Keratinocyte (primary cell): ENCODE measurements around the gene ARHGAP15. TPM values are rescaled to one million over a fixed set of nuclear protein-coding genes. Genes with fewer than 3 reads are reported as not detected.

Source experiments
- DNase-seq: peaks from one replicate; pipeline ENCODE4 v3.0.0-alpha.2; 2011; ENCODE audit warnings: low read depth, missing footprints, low spot score
- FAIRE-seq: peaks from 2 replicates; lab custom pipeline; 2011; peaks lifted over from hg19 to GRCh38; lab: Jason Lieb, UNC
- H2AFZ ChIP-seq: 2 replicates; pipeline ENCODE4 v1.6.0; 2012; ENCODE audit warnings: low read length, control low read depth, inconsistent platforms; ENCODE audit not compliant: control insufficient read depth
- H3K27ac ChIP-seq: 2 replicates; pipeline ENCODE4 v1.5.1; 2011; ENCODE audit warnings: low read length; ENCODE audit not compliant: control insufficient read depth, insufficient read depth
- H3K27me3 ChIP-seq: 3 replicates; pipeline ENCODE4 v1.6.0; 2011; ENCODE audit warnings: low read length; ENCODE audit not compliant: control insufficient read depth, insufficient read depth; ENCODE audit errors: extremely low read depth
- H3K36me3 ChIP-seq, 2 experiments: 2 replicates in 1 of 2; 3 replicates in 1 of 2; pipeline ENCODE4 v1.5.1; 2011; ENCODE audit warnings: low read length in 2 of 2, mild to moderate bottlenecking in 1 of 2; ENCODE audit not compliant: control insufficient read depth in 2 of 2, insufficient read depth in 2 of 2; ENCODE audit errors: extremely low read depth in 1 of 2
- H3K4me1 ChIP-seq: 3 replicates; pipeline ENCODE4 v1.5.1; 2011; ENCODE audit warnings: low read length; ENCODE audit not compliant: control insufficient read depth, insufficient read depth; ENCODE audit errors: extremely low read depth
- H3K4me2 ChIP-seq: 3 replicates; pipeline ENCODE4 v1.6.0; 2011; ENCODE audit warnings: low read depth, low read length; ENCODE audit not compliant: control insufficient read depth, insufficient read depth; ENCODE audit errors: extremely low read depth
- H3K4me3 ChIP-seq, 3 experiments: fragments of 200-600 bp in 1 of 3; sonication (generic) in 1 of 3; 2 replicates in 2 of 3; 3 replicates in 1 of 3; pipeline ENCODE4 v1.5.1; 2011 to 2016; ENCODE audit warnings: low read length in 3 of 3, mild to moderate bottlenecking in 3 of 3, control low read depth in 2 of 3, inconsistent platforms in 1 of 3, low read depth in 1 of 3, mixed read lengths in 1 of 3, mixed run types in 1 of 3, moderate library complexity in 1 of 3; ENCODE audit not compliant: control insufficient read depth in 2 of 3, insufficient read depth in 2 of 3; ENCODE audit errors: extremely low read depth in 1 of 3
- H3K79me2 ChIP-seq: 2 replicates; pipeline ENCODE4 v1.6.0; 2012; ENCODE audit warnings: low read length; ENCODE audit not compliant: control insufficient read depth, insufficient read depth
- H3K9ac ChIP-seq: 3 replicates; pipeline ENCODE4 v1.6.0; 2011; ENCODE audit warnings: low read length; ENCODE audit not compliant: control insufficient read depth, insufficient read depth; ENCODE audit errors: extremely low read depth
- H3K9me1 ChIP-seq: 3 replicates; pipeline ENCODE4 v1.6.0; 2011; ENCODE audit warnings: low read length; ENCODE audit not compliant: control insufficient read depth, insufficient read depth; ENCODE audit errors: extremely low read depth
- H3K9me3 ChIP-seq: 2 replicates; pipeline ENCODE4 v1.5.1; 2012; ENCODE audit warnings: low read depth, low read length; ENCODE audit not compliant: control insufficient read depth
- H4K20me1 ChIP-seq: 3 replicates; pipeline ENCODE4 v1.6.0; 2011; ENCODE audit warnings: low read length; ENCODE audit not compliant: control insufficient read depth, insufficient read depth; ENCODE audit errors: extremely low read depth
- CTCF ChIP-seq, 3 experiments: IDR thresholded peaks in 1 of 3; conservative IDR thresholded peaks in 1 of 3; optimal IDR thresholded peaks in 1 of 3; 2 replicates in 2 of 3; 3 replicates in 1 of 3; pipeline versions ENCODE3 to v1.5.1; 2011; ENCODE audit warnings: low read length in 3 of 3, mild to moderate bottlenecking in 3 of 3, moderate library complexity in 2 of 3, control low read depth in 1 of 3, inconsistent platforms in 1 of 3; ENCODE audit not compliant: insufficient read depth in 2 of 3; ENCODE audit errors: extremely low read depth in 1 of 3
- EZH2 ChIP-seq: IDR thresholded peaks from one replicate; pipeline ENCODE4 v1.6.1; 2012; ENCODE audit warnings: inconsistent platforms, mild to moderate bottlenecking, low read length, moderate library complexity
- dilution Hi-C: fragments of 300-500 bp; cut with MboI; formaldehyde crosslinking; loops from one replicate; pipeline ENCODE4 v1.7.0; 2020; ENCODE audit warnings: low sequenced_read_pairs; ENCODE audit not compliant: extremely low pct_ligation_motif_present
- polyA plus RNA-seq, 5 experiments: library from polyadenylated mRNA; depleted of rRNA in 3 of 5; stranded (reverse) in 3 of 5; stranded (forward) in 1 of 5; unstranded in 1 of 5; fragments of >200 nt; gene quantifications; 1 replicate in 1 of 5; 2 replicates in 3 of 5; 3 replicates in 1 of 5; pipeline versions ENCODE4 v1.2.1 to v1.2.3, GENCODE V29; 2011 to 2012; ENCODE audit warnings: missing spikeins in 2 of 5, low read depth in 1 of 5, low replicate concordance in 1 of 5

Gene ARHGAP15
- polyA plus RNA-seq, 1 donor (not counting 4 experiments of a cell fraction or from before 2014, with no cell fraction given), result not detected

GRCh38 chr2:143157001-143157400 lies 27.8 kb downstream of the ARHGAP15 start:
- dilution Hi-C loops, result no loop called here
- no peak overlapping the region for H3K4me2 ChIP-seq
- H3K4me1 ChIP-seq, result no peaks in the 10 kb centered on the region
- no peaks in the 10 kb centered on the region for H3K9me1 ChIP-seq
- H3K79me2 ChIP-seq, result no peaks in the 10 kb centered on the region
- no peaks in the 10 kb centered on the region for H4K20me1 ChIP-seq
- H3K9me3 ChIP-seq, result no peaks in the 10 kb centered on the region
- H2AFZ ChIP-seq, result no peak overlapping the region
- no peak for FAIRE-seq
- H3K27me3 ChIP-seq, result peaks cover 4% of the 10 kb centered on the region
- no peak overlapping the region for H3K9ac ChIP-seq
- TF ChIP-seq CTCF (optimal IDR thresholded peaks at IDR 0.05 in 1 of 3, IDR thresholded peaks at IDR 0.05 in 1 of 3, conservative IDR thresholded peaks at IDR 0.05 in 1 of 3; ENCODE audit: extremely low read depth in 1 of 3, insufficient read depth in 2 of 3, low read length in 3 of 3) (no peak), EZH2 (no peak)
- no peak overlapping the region for H3K27ac ChIP-seq
- no peak for DNase-seq
- H3K36me3 ChIP-seq, result no peaks in the 10 kb centered on the region
- no peak overlapping the region for H3K4me3 ChIP-seq

GRCh38 chr2:143157418-143157817 lies 28.2 kb downstream of the ARHGAP15 start:
- no peaks in the 10 kb centered on the region for H3K36me3 ChIP-seq
- no peak for TF ChIP-seq CTCF (optimal IDR thresholded peaks at IDR 0.05 in 1 of 3, IDR thresholded peaks at IDR 0.05 in 1 of 3, conservative IDR thresholded peaks at IDR 0.05 in 1 of 3; ENCODE audit: extremely low read depth in 1 of 3, insufficient read depth in 2 of 3, low read length in 3 of 3)
- no peak for TF ChIP-seq EZH2
- peaks cover 4% of the 10 kb centered on the region for H3K27me3 ChIP-seq
- H3K27ac ChIP-seq, result no peak overlapping the region
- H2AFZ ChIP-seq, result no peak overlapping the region
- DNase-seq (no peak), FAIRE-seq (no peak)
- H4K20me1 ChIP-seq, result no peaks in the 10 kb centered on the region
- no peaks in the 10 kb centered on the region for H3K9me1 ChIP-seq
- no peak overlapping the region for H3K4me3 ChIP-seq
- H3K9ac ChIP-seq, result no peak overlapping the region
- no peaks in the 10 kb centered on the region for H3K4me1 ChIP-seq
- no peak overlapping the region for H3K4me2 ChIP-seq
- H3K9me3 ChIP-seq, result no peaks in the 10 kb centered on the region
- H3K79me2 ChIP-seq, result no peaks in the 10 kb centered on the region
- dilution Hi-C loops, result no loop called here
